Glutamatergic neuron (in vitro differentiated cells): ENCODE measurements around the gene ITGA8. TPM values are rescaled to one million over a fixed set of nuclear protein-coding genes. Genes with fewer than 3 reads are reported as not detected.

Experiments used
- DNase-seq: peaks from one replicate; pipeline ENCODE4 v3.0.0; 2022
- H3K27ac Mint-ChIP-seq: one replicate; pipeline ENCODE4 v1.8.0; 2020; ENCODE audit warnings: mild to moderate bottlenecking, mixed read lengths, inconsistent platforms; ENCODE audit not compliant: unreplicated experiment
- H3K27me3 Mint-ChIP-seq: one replicate; pipeline ENCODE4 v1.8.0; 2020; ENCODE audit warnings: mild to moderate bottlenecking, moderate library complexity, mixed read lengths, inconsistent platforms; ENCODE audit not compliant: unreplicated experiment
- H3K36me3 Mint-ChIP-seq: one replicate; pipeline ENCODE4 v1.8.0; 2020; ENCODE audit warnings: mild to moderate bottlenecking, mixed read lengths, inconsistent platforms; ENCODE audit not compliant: unreplicated experiment
- H3K4me1 Mint-ChIP-seq: one replicate; pipeline ENCODE4 v1.8.0; 2020; ENCODE audit warnings: mild to moderate bottlenecking, low read depth, mixed read lengths, inconsistent platforms; ENCODE audit not compliant: unreplicated experiment
- H3K4me3 Mint-ChIP-seq: one replicate; pipeline ENCODE4 v1.8.0; 2020; ENCODE audit warnings: mild to moderate bottlenecking, mixed read lengths, inconsistent platforms; ENCODE audit not compliant: unreplicated experiment
- H3K9me3 Mint-ChIP-seq: one replicate; pipeline ENCODE4 v1.8.0; 2020; ENCODE audit warnings: mild to moderate bottlenecking, moderate library complexity, mixed read lengths, inconsistent platforms; ENCODE audit not compliant: unreplicated experiment
- CTCF ChIP-seq: fragments of 200-600 bp; sonication (generic); IDR thresholded peaks from one replicate; pipeline ENCODE4 v1.5.0; 2021; ENCODE audit not compliant: partially characterized antibody, unreplicated experiment
- total RNA-seq: library from RNA; stranded (reverse); fragmentation: NEBNext Ultra II Directional; extraction: Animal tissue kit (Norgen Biotek cat#: 25700); gene quantifications from one replicate; pipeline ENCODE4 v1.2.1, GENCODE V29; 2021; ENCODE audit not compliant: unreplicated experiment

Gene ITGA8
- total RNA-seq, 1 donor from 2014 or later: 0.93 TPM

- Mint-ChIP-seq H3K36me3 (no peaks in the 10 kb centered on the region), H3K27me3 (peaks cover 3% of the 10 kb centered on the region), H3K4me3 (no peak overlapping the region), H3K4me1 (peaks cover 6% of the 10 kb centered on the region), H3K27ac (no peak overlapping the region), H3K9me3 (no peaks in the 10 kb centered on the region)
- no peak for TF ChIP-seq CTCF
- no peak for DNase-seq
Observed at GRCh38 chr10:15742102-15742501, 22.4 kb upstream of the ITGA8 start.

DNA sequence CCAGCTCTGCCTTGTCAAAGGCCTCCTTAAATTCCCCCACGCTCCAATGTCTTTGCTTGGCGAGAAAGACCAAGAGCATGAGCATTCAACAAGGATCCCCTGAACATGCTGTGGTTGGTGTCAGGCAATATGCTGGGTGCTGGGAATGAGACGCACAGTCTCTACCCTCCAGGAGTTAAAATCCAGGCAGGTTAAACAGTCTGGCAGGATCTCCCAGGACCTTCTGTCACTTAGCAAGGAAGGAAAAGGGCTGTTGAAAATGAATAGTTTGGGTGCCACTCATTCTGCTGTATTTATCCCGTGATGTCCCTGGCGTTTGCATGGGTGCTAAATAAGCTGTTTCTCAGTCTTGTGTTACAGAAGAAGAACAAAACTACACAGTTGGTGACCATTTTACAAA, 21.9 kb upstream of the ITGA8 start:
- H3K27me3 Mint-ChIP-seq: peaks cover 3% of the 10 kb centered on the region
- H3K27ac Mint-ChIP-seq: no peak overlapping the region
- TF ChIP-seq CTCF: no peak
- H3K4me3 Mint-ChIP-seq: no peak overlapping the region
- H3K4me1 Mint-ChIP-seq: peaks cover 3% of the 10 kb centered on the region
- no peaks in the 10 kb centered on the region for H3K36me3 Mint-ChIP-seq
- H3K9me3 Mint-ChIP-seq: no peaks in the 10 kb centered on the region
- no peak for DNase-seq

- no peaks in the 10 kb centered on the region for H3K27me3 Mint-ChIP-seq
- H3K36me3 Mint-ChIP-seq: no peaks in the 10 kb centered on the region
- no peak overlapping the region for H3K27ac Mint-ChIP-seq
- H3K4me3 Mint-ChIP-seq: no peak overlapping the region
- no peaks in the 10 kb centered on the region for H3K4me1 Mint-ChIP-seq
- DNase-seq: no peak
- H3K9me3 Mint-ChIP-seq: no peaks in the 10 kb centered on the region
- no peak for TF ChIP-seq CTCF
Observed at GRCh38 chr10:15740261-15740660, 20.5 kb upstream of the ITGA8 start.

- no peaks in the 10 kb centered on the region for H3K36me3 Mint-ChIP-seq
Observed at GRCh38 chr10:15739254-15739970, 19.7 kb upstream of the ITGA8 start.

More at GRCh38 chr10:15739254-15739970, 19.7 kb upstream of the ITGA8 start:
- no peak for DNase-seq
- H3K27me3 Mint-ChIP-seq: no peaks in the 10 kb centered on the region
- H3K9me3 Mint-ChIP-seq: no peaks in the 10 kb centered on the region
- no peak for TF ChIP-seq CTCF
- H3K4me1 Mint-ChIP-seq: no peaks in the 10 kb centered on the region
- no peak overlapping the region for H3K4me3 Mint-ChIP-seq
- H3K27ac Mint-ChIP-seq: no peak overlapping the region
